Ishikawa (cell line): ENCODE results near the gene MSMP.

ENCODE experiments used
- CEBPB ChIP-seq: IDR thresholded peaks from 2 replicates; pipeline ENCODE4 v1.6.1; 2012
- CREB1 ChIP-seq: IDR thresholded peaks from 2 replicates; pipeline ENCODE4 v1.6.1; 2012; ENCODE audit warnings: low read depth
- EGR1 ChIP-seq: IDR thresholded peaks from 2 replicates; pipeline ENCODE4 v1.6.1; 2012
- EP300 ChIP-seq: IDR thresholded peaks from 2 replicates; pipeline ENCODE4 v1.6.1; 2012; ENCODE audit warnings: borderline replicate concordance
- FOXM1 ChIP-seq: IDR thresholded peaks from 2 replicates; pipeline ENCODE4 v1.6.1; 2012; ENCODE audit warnings: low read depth, borderline replicate concordance
- MAX ChIP-seq: IDR thresholded peaks from 2 replicates; pipeline ENCODE4 v1.6.1; 2012
- NFIC ChIP-seq: IDR thresholded peaks from 2 replicates; pipeline ENCODE4 v1.6.1; 2012
- RAD21 ChIP-seq: IDR thresholded peaks from 2 replicates; pipeline ENCODE4 v1.6.1; 2012; ENCODE audit warnings: low read depth
- REST ChIP-seq: IDR thresholded peaks from 2 replicates; pipeline ENCODE4 v1.6.1; 2012; ENCODE audit warnings: low read depth, mild to moderate bottlenecking
- TAF1 ChIP-seq: IDR thresholded peaks from 2 replicates; pipeline ENCODE4 v1.6.1; 2012; ENCODE audit warnings: low read depth, mild to moderate bottlenecking
- TCF12 ChIP-seq: IDR thresholded peaks from 2 replicates; pipeline ENCODE4 v1.6.1; 2012; ENCODE audit warnings: low read depth
- TEAD4 ChIP-seq: IDR thresholded peaks from 2 replicates; pipeline ENCODE4 v1.6.1; 2012
- USF1 ChIP-seq: IDR thresholded peaks from 2 replicates; pipeline ENCODE4 v1.6.1; 2012
- YY1 ChIP-seq: IDR thresholded peaks from 2 replicates; pipeline ENCODE4 v1.6.1; 2012; ENCODE audit warnings: low read depth
- ZBTB7A ChIP-seq: IDR thresholded peaks from 2 replicates; pipeline ENCODE4 v1.6.1; 2012; ENCODE audit warnings: low read depth

The MSMP gene

GRCh38 chr9:35759795-35760194 is 5.7 kb upstream of the MSMP start:
- TF ChIP-seq ZBTB7A (no peak), MAX (no peak), TEAD4 (no peak), FOXM1 (no peak), TCF12 (no peak), EGR1 (no peak), USF1 (no peak), CREB1 (no peak), RAD21 (no peak), NFIC (no peak), TAF1 (no peak), CEBPB (no peak), YY1 (no peak), REST (no peak), EP300 (no peak)

- no peak for TF ChIP-seq EP300
- no peak for TF ChIP-seq NFIC
- TF ChIP-seq USF1, result no peak
- no peak for TF ChIP-seq CREB1
- TF ChIP-seq TCF12, result no peak
- TF ChIP-seq YY1, result no peak
- TF ChIP-seq FOXM1, result no peak
- TF ChIP-seq MAX, result no peak
- no peak for TF ChIP-seq CEBPB
- no peak for TF ChIP-seq TEAD4
- TF ChIP-seq RAD21, result no peak
- TF ChIP-seq ZBTB7A, result no peak
- TF ChIP-seq TAF1, result no peak
- TF ChIP-seq REST, result no peak
- TF ChIP-seq EGR1, result no peak
These were observed 4.5 kb upstream of the MSMP start for GRCh38 chr9:35758475-35759050.

GRCh38 chr9:35757892-35758275 is 3.8 kb upstream of the MSMP start:
- TF ChIP-seq TAF1 (no peak), TEAD4 (no peak), NFIC (no peak), MAX (no peak), YY1 (no peak), EGR1 (no peak), TCF12 (no peak), EP300 (no peak), CEBPB (no peak), CREB1 (no peak), REST (no peak), USF1 (no peak), FOXM1 (no peak), RAD21 (no peak), ZBTB7A (no peak)

- TF ChIP-seq FOXM1, result no peak
- peak; percentile 10; the same call in 1 of the 2 replicates for TF ChIP-seq TAF1
- peak; percentile 83; the same call in 1 of the 2 replicates for TF ChIP-seq ZBTB7A
- TF ChIP-seq MAX, result no peak
These were observed 3.3 kb upstream of the MSMP start for GRCh38 chr9:35757226-35757891.
